K562 (cell line): ENCODE results near the gene DHX29. TPM values are rescaled to one million over a fixed set of nuclear protein-coding genes. Genes with fewer than 3 reads are reported as not detected.

Experiments used
- ATAC-seq: fragments of 200-7000 bp; cut with Tn5 transposase; 3 replicates; pipeline ENCODE4 v1.9.1; 2020; ENCODE audit warnings: moderate library complexity
- BruUV-seq: library from RNA; stranded (reverse); fragments of 400-500 nt; replicated peaks from 2 replicates; lab custom pipeline; 2021; lab: Mats Ljungman, UMichigan
- CTCF ChIA-PET: fragments of 300-600 bp; formaldehyde crosslinking; extraction: SDS; loops from one replicate; lab custom pipeline; 2021; ENCODE audit warnings: low intra/inter-chr PET ratio; lab: Yijun Ruan, JAX
- POLR2A ChIA-PET: fragments of 300-600, 350-650 bp; sonication (Branson Sonifier 250); formaldehyde crosslinking; extraction: SDS; loops from one replicate; lab custom pipeline; 2021; ENCODE audit warnings: antibody characterized with exemption, inconsistent platforms; lab: Yijun Ruan, JAX
- DNase-seq, 4 experiments: peaks; one replicate each; pipeline versions ENCODE4 v3.0.0 to v3.0.0-alpha.2; 2011 to 2018; ENCODE audit warnings: low spot score in 3 of 4, mixed read lengths in 3 of 4; ENCODE audit errors: extremely low read depth in 1 of 4
- FAIRE-seq: peaks from 2 replicates; lab custom pipeline; 2011; peaks lifted over from hg19 to GRCh38; lab: Jason Lieb, UNC
- H2AFZ ChIP-seq: 2 replicates; pipeline ENCODE4 v1.6.0; 2011; ENCODE audit warnings: low read depth, low read length, control low read depth, inconsistent platforms
- H3K27ac ChIP-seq: fragments of 200-600 bp; 3 replicates; pipeline ENCODE4 v1.8.0; 2011; ENCODE audit warnings: low read depth, mild to moderate bottlenecking, control low read depth, inconsistent platforms, low read length, moderate library complexity, mixed read lengths; ENCODE audit errors: extremely low read depth
- H3K27me3 ChIP-seq, 2 experiments: fragments of 300-600 bp in 1 of 2; 2 replicates in 1 of 2; 3 replicates in 1 of 2; pipeline versions ENCODE4 v1.6.0 to v1.8.0; 2011; ENCODE audit warnings: inconsistent platforms in 2 of 2, low read length in 2 of 2, mild to moderate bottlenecking in 1 of 2, mixed read lengths in 1 of 2, moderate library complexity in 1 of 2; ENCODE audit not compliant: control insufficient read depth in 2 of 2, insufficient read depth in 2 of 2
- H3K36me3 ChIP-seq: fragments of 300-600 bp; 3 replicates; pipeline ENCODE4 v1.8.0; 2011; ENCODE audit warnings: mild to moderate bottlenecking, low read length, inconsistent platforms; ENCODE audit not compliant: control insufficient read depth, insufficient read depth
- H3K4me1 ChIP-seq, 2 experiments: fragments of 200-600 bp in 1 of 2; replicated peaks in 1 of 2; 2 replicates in 1 of 2; 3 replicates in 1 of 2; pipeline versions ENCODE4 v1.5.1 to v1.8.0; 2011; ENCODE audit warnings: inconsistent platforms in 2 of 2, low read length in 2 of 2, mild to moderate bottlenecking in 1 of 2, mixed read lengths in 1 of 2, moderate library complexity in 1 of 2; ENCODE audit not compliant: control insufficient read depth in 2 of 2, insufficient read depth in 2 of 2
- H3K4me2 ChIP-seq: 2 replicates; pipeline ENCODE4 v1.6.1; 2011; ENCODE audit warnings: low read length, control low read depth, inconsistent platforms, mixed read lengths; ENCODE audit not compliant: insufficient read depth
- H3K4me3 ChIP-seq: fragments of 200-600 bp; sonication (generic), shearing (Covaris generic); 2 replicates; pipeline ENCODE4 v1.5.1; 2016; ENCODE audit warnings: control low read depth, inconsistent platforms
- H3K79me2 ChIP-seq: fragments of 200-600 bp; 3 replicates; pipeline ENCODE4 v1.8.0; 2011; ENCODE audit warnings: low read length, inconsistent platforms; ENCODE audit not compliant: control insufficient read depth, insufficient read depth
- H3K9ac ChIP-seq, 2 experiments: 2 replicates each; pipeline versions ENCODE4 v1.6.0 to v1.6.1; 2011; ENCODE audit warnings: low read depth in 2 of 2, low read length in 2 of 2, control low read depth in 1 of 2, inconsistent platforms in 1 of 2, mild to moderate bottlenecking in 1 of 2, mixed read lengths in 1 of 2; ENCODE audit not compliant: insufficient read depth in 1 of 2
- H3K9me1 ChIP-seq: one replicate; pipeline ENCODE4 v1.6.0; 2011; ENCODE audit warnings: inconsistent platforms, mild to moderate bottlenecking, low read length, moderate library complexity; ENCODE audit not compliant: control insufficient read depth, insufficient read depth
- H3K9me3 ChIP-seq: replicated peaks from 2 replicates; pipeline ENCODE4 v1.5.1; 2011; ENCODE audit warnings: low read depth, low read length, inconsistent platforms; ENCODE audit not compliant: control insufficient read depth, insufficient read depth
- H4K20me1 ChIP-seq: replicated peaks from 2 replicates; pipeline ENCODE4 v1.6.1; 2011; ENCODE audit warnings: low read length, inconsistent platforms, mixed read lengths; ENCODE audit not compliant: control insufficient read depth, insufficient read depth
- BDP1 ChIP-seq: IDR thresholded peaks from 3 replicates; pipeline ENCODE4 v1.6.1; 2011; ENCODE audit not compliant: insufficient read length, insufficient read depth
- CGGBP1 ChIP-seq: fragments of 250-450 bp; sonication (Bioruptor Pico); IDR thresholded peaks from 2 replicates; pipeline ENCODE4 v1.9.0; 2021; ENCODE audit warnings: mild to moderate bottlenecking
- ERF ChIP-seq: fragments of 450-650 bp; formaldehyde crosslinking; IDR thresholded peaks from 2 replicates; pipeline ENCODE4 v1.4.0; 2020; ENCODE audit warnings: mild to moderate bottlenecking, mixed read lengths
- GATA2 ChIP-seq: sonication (generic); formaldehyde crosslinking; IDR thresholded peaks from 2 replicates; pipeline ENCODE4 v1.4.0; 2020; ENCODE audit warnings: mild to moderate bottlenecking, missing genetic modification reagents
- HMGN3 ChIP-seq: IDR thresholded peaks from 2 replicates; pipeline ENCODE4 v1.6.1; 2011; ENCODE audit warnings: borderline replicate concordance, low read depth, mild to moderate bottlenecking, mixed read lengths, low read length; ENCODE audit not compliant: insufficient read length; ENCODE audit errors: extremely low read depth
- KLF1 ChIP-seq: fragments of 450-650 bp; IDR thresholded peaks from 2 replicates; pipeline ENCODE4 v1.6.1; 2016; ENCODE audit warnings: missing genetic modification characterization, missing compliant biosample characterization
- MECOM ChIP-seq: fragments of 250-450 bp; sonication (Bioruptor Pico); IDR thresholded peaks from 2 replicates; pipeline ENCODE4 v1.8.0; 2022; ENCODE audit warnings: inconsistent platforms
- NFIC ChIP-seq: fragments of 450-650 bp; IDR thresholded peaks from 2 replicates; pipeline ENCODE4 v1.6.1; 2017; ENCODE audit warnings: mild to moderate bottlenecking, inconsistent platforms
- NR2F6 ChIP-seq: fragments of 450-650 bp; formaldehyde crosslinking; IDR thresholded peaks from 2 replicates; pipeline ENCODE4 v1.4.0; 2020; ENCODE audit warnings: mild to moderate bottlenecking
- RAD51 ChIP-seq: fragments of 450-650 bp; IDR thresholded peaks from 2 replicates; pipeline ENCODE4 v1.7.1; 2016; ENCODE audit warnings: low read depth, mild to moderate bottlenecking, borderline replicate concordance
- RBM14 ChIP-seq: fragments of 200-400 bp; formaldehyde crosslinking; IDR thresholded peaks from 2 replicates; pipeline ENCODE4 v1.6.1; 2018; ENCODE audit warnings: low read depth, mild to moderate bottlenecking, low read length, moderate library complexity, borderline replicate concordance; ENCODE audit not compliant: insufficient read depth
- SMC3 ChIP-seq: conservative IDR thresholded peaks from 2 replicates; pipeline ENCODE4 v1.6.1; 2011; ENCODE audit warnings: low read depth, low read length, improper control_type of control experiment; ENCODE audit not compliant: insufficient read depth
- SREBF2 ChIP-seq: sonication (generic); formaldehyde crosslinking; IDR thresholded peaks from 2 replicates; pipeline ENCODE4 v1.4.0; 2020; ENCODE audit warnings: mild to moderate bottlenecking, missing genetic modification reagents
- ZNF143 ChIP-seq: sonication (generic); formaldehyde crosslinking; IDR thresholded peaks from 2 replicates; pipeline ENCODE4 v1.9.0; 2022; ENCODE audit warnings: mild to moderate bottlenecking, missing genetic modification reagents
- WGBS: fragments of 100-300 bp; shearing (Covaris generic); methylation state at CpG from one replicate; pipeline ENCODE4 v1.1.6; 2016; ENCODE audit warnings: low coverage, mixed read lengths; ENCODE audit not compliant: insufficient coverage; ENCODE audit errors: missing lambda C conversion rate; 5-methylcytosine and 5-hydroxymethylcytosine counted together
- in situ Hi-C: fragments of 300-500 bp; cut with MboI; formaldehyde crosslinking; loops from 4 replicates; pipeline ENCODE4 v1.15.0; 2018; ENCODE audit warnings: inconsistent platforms, mixed read lengths
- intact Hi-C: fragments of 100-400 bp; cut with micrococcal nuclease; formaldehyde crosslinking; loops from 2 replicates; pipeline ENCODE4 v1.14.2; 2022
- polyA plus RNA-seq, 8 experiments: library from polyadenylated mRNA; depleted of rRNA in 4 of 8; stranded (reverse) in 5 of 8; unstranded in 3 of 8; fragments of >200 nt; fragmentation: Nextera tagmentation in 2 of 8; fragmentation: Illumina TruSeq in 1 of 8; extraction: Ambion mirVana in 2 of 8; extraction: Trizol in 1 of 8; gene quantifications; 2 replicates each; pipeline versions ENCODE4 v1.2.1 to v1.2.3, GENCODE V29; 2011 to 2014; ENCODE audit warnings: inconsistent platforms in 1 of 8, missing spikeins in 1 of 8
- total RNA-seq, 7 experiments: library from RNA; depleted of rRNA in 6 of 7; stranded (reverse); fragments of >200 nt in 6 of 7; fragmentation: Illumina TruSeq in 2 of 7; extraction: Trizol in 2 of 7; gene quantifications; 2 replicates each; pipeline versions ENCODE4 v1.2.1 to v1.2.3, GENCODE V29; 2011 to 2021; ENCODE audit warnings: low replicate concordance in 1 of 7

Gene DHX29
- total and polyA plus RNA-seq, 9 of the 15 experiments (the other 6 are each of a cell fraction or from before 2014, with no cell fraction given): 7.5 to 42.1 (median 25.0) TPM

GRCh38 chr5:55241746-55242145 lies 65.7 kb downstream of the DHX29 start:
- DNase-seq (peak in 1 of 4 experiments; percentile 28), ATAC-seq (peak; percentile 42; the same call in 1 of the 3 replicates), FAIRE-seq (no peak)
- H3K79me2 ChIP-seq: no peaks in the 10 kb centered on the region
- H3K9me3 ChIP-seq: peaks cover 2% of the 10 kb centered on the region; the same call in 1 of the 2 replicates
- ChIA-PET POLR2A (interaction anchor here (0.6 kb wide), 1 partner anchor 473 kb away, joined by 3 read pairs; no protein-coding TSS in a partner anchor), CTCF (no interaction called here)
- H3K36me3 ChIP-seq: no peaks in the 10 kb centered on the region
- peaks cover 5% of the 10 kb centered on the region in 2 experiments; a peak in 4 of 5 replicates for H3K27me3 ChIP-seq
- H3K9me1 ChIP-seq: no peaks in the 10 kb centered on the region
- H3K4me1 ChIP-seq: no peaks in the 10 kb centered on the region
- no peaks in the 10 kb centered on the region for H4K20me1 ChIP-seq
- no peak overlapping the region for H3K27ac ChIP-seq
- no peak overlapping the region for H3K9ac ChIP-seq
- intact Hi-C loops (no loop called here), in situ Hi-C loops (no loop called here)
- whole genome bisulfite sequencing: 4% methylated on average over 4 of the region's 4 CpGs
- no peak for TF ChIP-seq MECOM (CRISPR knock-in tag)
- TF ChIP-seq GATA2 (CRISPR knock-in tag): peak; percentile 71
- TF ChIP-seq HMGN3: no peak
- TF ChIP-seq NFIC: peak; percentile 82
- BruUV-seq: no TSS peak
- H3K4me3 ChIP-seq: no peak overlapping the region
- H3K4me2 ChIP-seq: no peak overlapping the region
- H2AFZ ChIP-seq: no peak overlapping the region

- no peaks in the 10 kb centered on the region for H3K9me3 ChIP-seq
- BruUV-seq: no TSS peak
- FAIRE-seq (no peak), ATAC-seq (no peak), DNase-seq (no peak)
- H2AFZ ChIP-seq: no peak overlapping the region
- ChIA-PET CTCF (no interaction called here), POLR2A (no interaction called here)
- H3K36me3 ChIP-seq: no peaks in the 10 kb centered on the region
- WGBS: 21% methylated on average over 10 of the region's 10 CpGs
- in situ Hi-C loops: no loop called here
- no peak overlapping the region for H3K27ac ChIP-seq
- H3K4me1 ChIP-seq: peaks cover 10 to 21% of the 10 kb centered on the region in 2 experiments; a peak in 3 of 5 replicates
- no peaks in the 10 kb centered on the region for H3K79me2 ChIP-seq
- H3K4me2 ChIP-seq: no peak overlapping the region
- H3K27me3 ChIP-seq: peaks cover 12 to 35% of the 10 kb centered on the region in 2 experiments
- H3K4me3 ChIP-seq: no peak overlapping the region
- H3K9me1 ChIP-seq: no peaks in the 10 kb centered on the region
- TF ChIP-seq BDP1 (no peak), ERF (CRISPR knock-in tag) (no peak), SMC3 (no peak), CGGBP1 (CRISPR knock-in tag) (no peak), KLF1 (tag) (no peak), SREBF2 (CRISPR knock-in tag) (no peak), NR2F6 (CRISPR knock-in tag) (no peak), RAD51 (no peak), ZNF143 (CRISPR knock-in tag) (no peak), RBM14 (no peak)
- no peaks in the 10 kb centered on the region for H4K20me1 ChIP-seq
- no peak overlapping the region for H3K9ac ChIP-seq
- intact Hi-C loops: no loop called here
Measured at GRCh38 chr5:55236800-55237199, 70.7 kb downstream of the DHX29 start.
